ENCODE data around the gene GTF2A1. TPM values are rescaled to one million over a fixed set of nuclear protein-coding genes. Genes with fewer than 3 reads are reported as not detected.
"Not testable (repeated sequence)": the region's sequence is repeated elsewhere in the genome, so short reads cannot be mapped to it uniquely, and the experiment has no call there.

The GTF2A1 gene
- total RNA-seq, 1 experiment from 2014 or later, result 13.9 TPM

DNA sequence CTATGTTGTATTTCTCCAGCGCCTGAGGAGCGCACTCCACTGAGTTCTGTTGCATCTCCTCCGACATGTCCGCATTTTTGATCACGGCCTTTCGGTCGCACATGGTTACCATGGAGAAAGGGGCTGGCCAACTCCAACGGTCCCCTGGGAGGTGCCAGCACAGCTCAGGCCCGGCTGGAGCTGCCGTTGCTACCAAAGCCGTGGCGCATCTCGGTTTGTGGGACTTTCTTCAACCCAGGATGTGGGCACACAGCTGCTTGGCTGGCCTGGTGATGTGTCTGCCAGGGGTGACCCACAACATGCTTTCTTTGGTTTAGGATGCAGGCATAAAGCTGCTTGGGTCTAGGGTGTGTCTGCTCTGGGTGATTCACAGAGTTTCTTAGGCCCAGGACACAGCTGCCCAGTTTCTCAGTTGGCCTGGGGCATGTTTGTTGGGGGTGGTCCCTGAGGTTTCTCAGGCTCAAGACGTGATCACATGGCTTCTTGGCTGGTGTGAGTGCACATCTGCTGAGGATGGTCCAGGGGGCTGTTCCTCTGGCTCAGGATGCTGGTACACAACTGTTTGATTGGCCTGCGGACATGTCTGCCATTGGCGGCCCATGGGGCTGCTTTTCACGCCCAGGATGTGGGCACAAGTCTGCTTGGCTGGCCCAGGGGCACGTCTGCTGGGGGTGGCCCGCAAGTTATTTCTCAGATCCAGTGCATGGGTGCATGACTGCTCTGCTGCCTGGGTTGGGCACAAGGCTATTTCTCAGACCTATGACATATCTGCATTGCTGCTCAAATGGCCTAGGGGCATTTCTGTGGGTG, 25.9 kb upstream of the GTF2A1 start:
- intact Hi-C loops (cut with micrococcal nuclease; ENCODE audit: unreplicated experiment), result no loop called here
- ChIA-PET POLR2A (ENCODE audit: unreplicated experiment) (no interaction called here), CTCF (no interaction called here)

DNA sequence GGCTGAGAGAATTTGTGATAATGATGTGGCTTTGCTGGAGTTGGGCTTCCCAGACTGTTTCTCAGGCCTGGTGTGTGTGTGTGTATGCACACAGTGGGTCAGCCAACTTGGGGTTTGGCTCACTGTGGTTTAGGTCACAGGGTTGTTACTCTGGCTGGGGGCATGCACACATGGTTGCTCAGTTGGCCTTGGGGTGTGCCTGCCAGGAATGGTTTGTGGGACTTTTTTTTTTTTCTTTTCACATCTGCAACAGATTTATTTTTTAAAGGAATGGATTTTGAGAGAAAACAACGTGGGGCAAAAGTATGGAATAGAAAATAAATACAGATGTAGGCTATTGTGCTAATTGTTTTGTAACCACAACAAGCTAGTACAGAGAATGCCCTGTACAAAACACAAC, 25.0 kb upstream of the GTF2A1 start:
- Histone ChIP-seq H3K4me2 (no peak overlapping the region), H3K27ac (no peak overlapping the region), H3K79me2 (ENCODE audit: low read depth) (no peaks in the 10 kb centered on the region), H3K9me2 (ENCODE audit: insufficient read depth) (no peaks in the 10 kb centered on the region), H2AFZ (no peak overlapping the region), H3K4me1 (replicated peaks; ENCODE audit: insufficient read depth) (no peaks in the 10 kb centered on the region), H3K36me3 (ENCODE audit: low read depth) (no peaks in the 10 kb centered on the region), H4K20me1 (ENCODE audit: insufficient read depth) (no peaks in the 10 kb centered on the region), H3F3A (ENCODE audit: insufficient read depth, low read depth) (no peaks in the 10 kb centered on the region), H3K4me3 (no peak overlapping the region), H3K9me3 (ENCODE audit: insufficient read depth, low read depth) (no peaks in the 10 kb centered on the region; the same call in 1 of the 2 replicates), H3K27me3 (ENCODE audit: insufficient read depth, low read depth) (no peaks in the 10 kb centered on the region)
- no TSS peak for BruUV-seq (replicated peaks)
- intact Hi-C loops (cut with micrococcal nuclease; ENCODE audit: unreplicated experiment), result no loop called here
- TF ChIP-seq EZH2 (IDR thresholded peaks at IDR 0.05; ENCODE audit: low read depth), result no peak
- TF ChIP-seq, protein P1, sequence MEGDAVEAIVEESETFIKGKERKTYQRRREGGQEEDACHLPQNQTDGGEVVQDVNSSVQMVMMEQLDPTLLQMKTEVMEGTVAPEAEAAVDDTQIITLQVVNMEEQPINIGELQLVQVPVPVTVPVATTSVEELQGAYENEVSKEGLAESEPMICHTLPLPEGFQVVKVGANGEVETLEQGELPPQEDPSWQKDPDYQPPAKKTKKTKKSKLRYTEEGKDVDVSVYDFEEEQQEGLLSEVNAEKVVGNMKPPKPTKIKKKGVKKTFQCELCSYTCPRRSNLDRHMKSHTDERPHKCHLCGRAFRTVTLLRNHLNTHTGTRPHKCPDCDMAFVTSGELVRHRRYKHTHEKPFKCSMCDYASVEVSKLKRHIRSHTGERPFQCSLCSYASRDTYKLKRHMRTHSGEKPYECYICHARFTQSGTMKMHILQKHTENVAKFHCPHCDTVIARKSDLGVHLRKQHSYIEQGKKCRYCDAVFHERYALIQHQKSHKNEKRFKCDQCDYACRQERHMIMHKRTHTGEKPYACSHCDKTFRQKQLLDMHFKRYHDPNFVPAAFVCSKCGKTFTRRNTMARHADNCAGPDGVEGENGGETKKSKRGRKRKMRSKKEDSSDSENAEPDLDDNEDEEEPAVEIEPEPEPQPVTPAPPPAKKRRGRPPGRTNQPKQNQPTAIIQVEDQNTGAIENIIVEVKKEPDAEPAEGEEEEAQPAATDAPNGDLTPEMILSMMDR (conservative IDR thresholded peaks at IDR 0.05), result no peak
- ChIA-PET POLR2A (ENCODE audit: unreplicated experiment) (no interaction called here), CTCF (no interaction called here)
- no peak for DNase-seq

More for the DNA sequence above, 25.9 kb upstream of the GTF2A1 start:
- Histone ChIP-seq H3F3A (ENCODE audit: insufficient read depth, low read depth) (no peaks in the 10 kb centered on the region), H3K9me2 (ENCODE audit: insufficient read depth) (no peaks in the 10 kb centered on the region), H4K20me1 (ENCODE audit: insufficient read depth) (no peaks in the 10 kb centered on the region), H3K4me3 (no peak overlapping the region), H3K79me2 (ENCODE audit: low read depth) (no peaks in the 10 kb centered on the region), H3K36me3 (ENCODE audit: low read depth) (no peaks in the 10 kb centered on the region), H3K4me2 (no peak overlapping the region), H3K27me3 (ENCODE audit: insufficient read depth, low read depth) (no peaks in the 10 kb centered on the region), H3K9me3 (ENCODE audit: insufficient read depth, low read depth) (no peaks in the 10 kb centered on the region; the same call in 1 of the 2 replicates), H3K4me1 (replicated peaks; ENCODE audit: insufficient read depth) (no peaks in the 10 kb centered on the region), H2AFZ (no peak overlapping the region), H3K27ac (no peak overlapping the region)
- BruUV-seq (replicated peaks), result no TSS peak
- no peak for DNase-seq
- TF ChIP-seq, protein P1 (conservative IDR thresholded peaks at IDR 0.05), result no peak
- TF ChIP-seq EZH2 (IDR thresholded peaks at IDR 0.05; ENCODE audit: low read depth), result no peak

DNA sequence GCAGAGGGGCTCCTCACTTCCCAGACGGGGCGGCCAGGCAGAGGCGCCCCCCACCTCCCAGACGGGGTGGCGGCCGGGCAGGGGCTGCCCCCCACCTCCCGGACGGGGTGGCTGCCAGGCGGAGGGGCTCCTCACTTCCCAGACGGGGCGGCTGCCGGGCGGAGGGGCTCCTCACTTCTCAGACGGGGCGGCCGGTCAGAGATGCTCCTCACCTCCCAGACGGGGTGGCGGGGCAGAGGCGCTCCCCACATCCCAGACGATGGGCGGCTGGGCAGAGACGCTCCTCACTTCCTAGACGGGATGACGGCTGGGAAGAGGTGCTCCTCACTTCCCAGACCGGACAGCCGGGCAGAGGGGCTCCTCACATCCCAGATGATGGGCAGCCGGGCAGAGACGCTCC, 23.7 kb upstream of the GTF2A1 start:
- H3K27ac ChIP-seq, CTCF ChIA-PET: not testable (repeated sequence)

More for the DNA sequence above, 23.7 kb upstream of the GTF2A1 start:
- H3K9me3 ChIP-seq (ENCODE audit: insufficient read depth, low read depth); H3K4me1 ChIP-seq (replicated peaks; ENCODE audit: insufficient read depth); POLR2A ChIA-PET (ENCODE audit: unreplicated experiment); H3K79me2 ChIP-seq (ENCODE audit: low read depth); H3K36me3 ChIP-seq (ENCODE audit: low read depth); H3K4me3 ChIP-seq; H3F3A ChIP-seq (ENCODE audit: insufficient read depth, low read depth); DNase-seq; intact Hi-C loops (cut with micrococcal nuclease; ENCODE audit: unreplicated experiment); H3K9me2 ChIP-seq (ENCODE audit: insufficient read depth); H3K4me2 ChIP-seq; H4K20me1 ChIP-seq (ENCODE audit: insufficient read depth); BruUV-seq (replicated peaks); H2AFZ ChIP-seq; H3K27me3 ChIP-seq (ENCODE audit: insufficient read depth, low read depth): not testable (repeated sequence)

Data from PC-9 (cell line).